A549 treated with DMSO at 1 μM for 4 hours (cell line): ENCODE measurements around the gene MYO5C. TPM values are rescaled to one million over a fixed set of nuclear protein-coding genes. Genes with fewer than 3 reads are reported as not detected.

ENCODE experiments used
- total RNA-seq: library from RNA; stranded (reverse); fragments of 200-300 nt; extraction: Qiagen RNA extraction; gene quantifications from 5 replicates; pipeline ENCODE4 v1.2.3, GENCODE V29; 2022; ENCODE audit warnings: low read depth

The MYO5C gene
- 4.8 to 6.1 TPM (median 6.0 TPM) in 5 replicates for total RNA-seq

DNA sequence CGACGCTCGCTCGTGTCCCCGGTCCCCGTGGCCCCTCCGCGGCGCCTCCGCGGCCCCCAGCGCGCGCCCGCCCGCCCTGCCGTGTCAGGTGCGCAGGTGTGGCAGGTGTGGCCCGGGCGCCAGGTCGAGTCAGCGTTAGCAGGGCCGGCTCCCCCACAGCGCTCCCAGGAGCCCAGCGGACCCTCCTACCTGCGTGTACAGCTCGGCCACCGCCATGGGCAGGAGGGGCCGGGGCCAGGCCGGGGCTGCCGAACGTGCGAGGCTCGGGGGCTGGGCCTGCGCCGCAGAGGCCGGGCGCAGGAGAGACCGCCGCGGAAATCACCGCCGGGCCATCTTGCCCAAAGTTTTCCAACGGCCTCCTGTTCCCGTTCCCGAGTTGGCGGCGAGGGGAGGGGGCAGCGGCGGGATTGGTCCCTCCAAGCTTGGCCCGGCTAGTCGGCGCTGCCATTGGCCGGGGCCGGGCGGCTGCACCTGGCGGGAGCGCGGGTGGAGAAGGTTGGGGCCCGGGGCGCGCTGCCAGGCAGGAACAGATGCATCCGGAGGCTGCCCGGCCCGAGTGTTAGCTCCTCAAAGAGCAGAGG, at the start of gene MYO5C:
MYO5C (minus strand) TSS at position 384 of the 581 bp plus-strand sequence; CDS start at position 216, 168 bp downstream.

GRCh38 chr15:52191207-52191606, 104.4 kb downstream of the MYO5C start, which contains the start of gene GNB5:
Gene GNB5 (minus strand): TSS chr15:52191392. CDS start chr15:52184676, 6,716 bp downstream.

Other genes with a start within 250 kb of the MYO5C start
- gene BCL2L10, start 183.0 kb downstream of the MYO5C start, total RNA-seq = 0.08 to 0.20 TPM (median 0.17 TPM) in 5 replicates
- gene GNB5, start 104.4 kb downstream of the MYO5C start, total RNA-seq = 46.3 to 55.3 TPM (median 50.2 TPM) in 5 replicates
- 22.9 to 33.0 TPM (median 30.0 TPM) in 5 replicates for gene MYO5A, start 233.1 kb upstream of the MYO5C start, total RNA-seq